Liver (tissue), 9 donors: ENCODE measurements around the gene ANKRD16. TPM values are rescaled to one million over a fixed set of nuclear protein-coding genes. Genes with fewer than 3 reads are reported as not detected.

Source experiments
- DNase-seq: peaks from one replicate; pipeline ENCODE4 v3.0.0-alpha.2; 2017; ENCODE audit warnings: low spot score
- H3K27ac ChIP-seq, 2 donors: one replicate each; pipeline ENCODE4 v1.7.0; 2013; ENCODE audit warnings: inconsistent platforms in 2 of 2, low read length in 2 of 2, control low read depth in 1 of 2, low read depth in 1 of 2, mild to moderate bottlenecking in 1 of 2
- H3K27me3 ChIP-seq, 4 donors: one replicate each; pipeline versions ENCODE4 v1.6.1 to v1.7.0; 2013; ENCODE audit warnings: low read length in 3 of 4, inconsistent platforms in 1 of 4, mild to moderate bottlenecking in 1 of 4, moderate library complexity in 1 of 4; ENCODE audit not compliant: control insufficient read depth in 4 of 4, insufficient read depth in 4 of 4
- H3K36me3 ChIP-seq, 4 donors: one replicate each; pipeline versions ENCODE4 v1.6.1 to v1.7.0; 2013; ENCODE audit warnings: low read length in 3 of 4, mild to moderate bottlenecking in 3 of 4, low read depth in 1 of 4, moderate library complexity in 1 of 4; ENCODE audit not compliant: control insufficient read depth in 4 of 4, insufficient read depth in 3 of 4
- H3K4me1 ChIP-seq, 4 donors: one replicate each; pipeline versions ENCODE4 v1.6.1 to v1.7.0; 2013; ENCODE audit warnings: low read length in 3 of 4, mild to moderate bottlenecking in 3 of 4, moderate library complexity in 1 of 4; ENCODE audit not compliant: control insufficient read depth in 4 of 4, insufficient read depth in 4 of 4
- H3K4me3 ChIP-seq, 3 donors: one replicate each; pipeline versions ENCODE4 v1.6.1 to v1.7.0; 2013; ENCODE audit warnings: low read length in 3 of 3, control low read depth in 1 of 3, low read depth in 1 of 3, mild to moderate bottlenecking in 1 of 3
- H3K9ac ChIP-seq, 2 donors: one replicate each; pipeline ENCODE4 v1.7.0; 2013; ENCODE audit warnings: low read length in 2 of 2, mild to moderate bottlenecking in 2 of 2, moderate library complexity in 2 of 2, control low read depth in 1 of 2, low read depth in 1 of 2
- H3K9me3 ChIP-seq, 4 donors: one replicate each; pipeline versions ENCODE4 v1.6.1 to v1.7.0; 2013; ENCODE audit warnings: low read length in 3 of 4; ENCODE audit not compliant: control insufficient read depth in 4 of 4
- FOXA2 ChIP-seq: IDR thresholded peaks from 2 replicates; pipeline ENCODE4 v1.6.1; 2016; ENCODE audit warnings: antibody characterized with exemption
- GABPA ChIP-seq, 2 donors: IDR thresholded peaks in 1 of 2; conservative IDR thresholded peaks in 1 of 2; 2 replicates each; pipeline ENCODE4 v1.6.1; 2016; ENCODE audit warnings: antibody characterized with exemption in 2 of 2, mild to moderate bottlenecking in 1 of 2, moderate library complexity in 1 of 2
- HNF4A ChIP-seq, 2 donors: conservative IDR thresholded peaks; 2 replicates each; pipeline ENCODE4 v1.6.1; 2016; ENCODE audit warnings: antibody characterized with exemption in 2 of 2, mild to moderate bottlenecking in 2 of 2
- HNF4G ChIP-seq: IDR thresholded peaks from 2 replicates; pipeline ENCODE4 v1.6.1; 2016; ENCODE audit warnings: antibody characterized with exemption
- JUND ChIP-seq, 2 donors: IDR thresholded peaks; 2 replicates each; pipeline ENCODE4 v1.6.1; 2016; ENCODE audit warnings: antibody characterized with exemption in 2 of 2
- NR2F2 ChIP-seq: IDR thresholded peaks from 2 replicates; pipeline ENCODE4 v1.6.1; 2016; ENCODE audit warnings: antibody characterized with exemption
- RAD21 ChIP-seq, 2 donors: IDR thresholded peaks; 2 replicates each; pipeline ENCODE4 v1.6.1; 2016; ENCODE audit warnings: antibody characterized with exemption in 2 of 2, mild to moderate bottlenecking in 2 of 2
- SP1 ChIP-seq: IDR thresholded peaks from 2 replicates; pipeline ENCODE4 v1.6.1; 2018; ENCODE audit warnings: antibody characterized with exemption, mild to moderate bottlenecking
- TAF1 ChIP-seq: conservative IDR thresholded peaks from 2 replicates; pipeline ENCODE4 v1.6.1; 2016; ENCODE audit warnings: antibody characterized with exemption, mild to moderate bottlenecking
- YY1 ChIP-seq: IDR thresholded peaks from 2 replicates; pipeline ENCODE4 v1.6.1; 2016; ENCODE audit warnings: antibody characterized with exemption, mild to moderate bottlenecking
- WGBS: extraction: QIAGEN DNeasy Blood & Tissue Kit; methylation state at CpG from one replicate; pipeline ENCODE4 v1.1.7; 2013; 5-methylcytosine and 5-hydroxymethylcytosine counted together
- polyA plus RNA-seq, 2 donors: library from polyadenylated mRNA; stranded (reverse) in 1 of 2; unstranded in 1 of 2; fragments of 200-250 nt in 1 of 2; fragments of >200 nt in 1 of 2; fragmentation: Nextera tagmentation in 1 of 2; extraction: Ambion mirVana in 1 of 2; gene quantifications; one replicate each; pipeline versions ENCODE4 v1.2.1 to v1.2.3, GENCODE V29; 2013 to 2015
- total RNA-seq, 2 donors: library from RNA; depleted of rRNA; stranded (reverse); fragments of >200 nt; gene quantifications; one replicate each; pipeline ENCODE4 v1.2.3, GENCODE V29; 2014
- TF ChIP-seq, protein P1 (sequence below): IDR thresholded peaks from 2 replicates; pipeline ENCODE4 v1.6.1; 2016; ENCODE audit warnings: antibody characterized with exemption
- TF ChIP-seq, protein P2 (sequence below): IDR thresholded peaks from 2 replicates; pipeline ENCODE4 v1.6.1; 2016; ENCODE audit warnings: antibody characterized with exemption
- TF ChIP-seq, protein P3 (sequence below): fragments of 150-350 bp; IDR thresholded peaks from 2 replicates; pipeline ENCODE4 v1.5.1; 2017; ENCODE audit warnings: improper control_type of control experiment, low read depth, low read length; ENCODE audit not compliant: missing input control
- TF ChIP-seq, protein P4 (sequence below): IDR thresholded peaks from 2 replicates; pipeline ENCODE4 v1.6.1; 2016; ENCODE audit warnings: antibody characterized with exemption
- donor health status: healthy.
- donor health status: healthy.
- donor health status: healthy.
- donor health status: healthy.
- donor health status: healthy.

The ANKRD16 gene
- total and polyA plus RNA-seq, 4 donors, result 1.1 to 3.6 (median 2.3) TPM

DNA sequence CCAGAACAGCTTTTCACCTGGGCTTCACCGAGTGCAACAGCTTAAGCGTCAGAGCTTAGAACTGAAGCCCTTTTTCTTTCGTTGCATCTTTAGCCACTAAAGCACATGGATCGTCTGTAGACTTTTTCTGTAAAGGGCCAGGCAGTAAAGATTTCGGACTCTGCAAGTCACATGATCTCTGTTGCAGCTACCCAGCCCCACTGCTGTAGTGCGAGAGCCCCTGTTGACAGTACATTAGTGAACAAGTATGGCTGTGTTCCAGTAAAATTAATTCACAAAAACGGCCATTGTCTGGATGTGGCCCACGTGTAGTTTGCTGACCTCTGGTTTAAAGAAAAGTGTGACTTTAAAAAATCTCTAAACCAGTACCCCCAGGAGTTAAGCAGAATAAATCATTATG lies 39.7 kb upstream of the ANKRD16 start:
- 75% methylated on average over 8 of the region's 8 CpGs for WGBS
- Histone ChIP-seq H3K4me1 (peaks cover 7 to 32% (median 18%) of the 10 kb centered on the region in 4 donors), H3K36me3 (peaks cover 4 to 37% (median 24%) of the 10 kb centered on the region in 4 donors), H3K9ac (no peak overlapping the region), H3K9me3 (no peaks in the 10 kb centered on the region), H3K4me3 (no peak overlapping the region), H3K27me3 (no peaks in the 10 kb centered on the region), H3K27ac (peak overlapping the region; percentile 75 to 84)
- TF ChIP-seq, protein P1, sequence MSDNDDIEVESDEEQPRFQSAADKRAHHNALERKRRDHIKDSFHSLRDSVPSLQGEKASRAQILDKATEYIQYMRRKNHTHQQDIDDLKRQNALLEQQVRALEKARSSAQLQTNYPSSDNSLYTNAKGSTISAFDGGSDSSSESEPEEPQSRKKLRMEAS, result no peak
- TF ChIP-seq GABPA (IDR thresholded peaks at IDR 0.05 in 1 of 2, conservative IDR thresholded peaks at IDR 0.05 in 1 of 2), result no peak
- TF ChIP-seq FOXA2, result no peak
- TF ChIP-seq, protein P2, sequence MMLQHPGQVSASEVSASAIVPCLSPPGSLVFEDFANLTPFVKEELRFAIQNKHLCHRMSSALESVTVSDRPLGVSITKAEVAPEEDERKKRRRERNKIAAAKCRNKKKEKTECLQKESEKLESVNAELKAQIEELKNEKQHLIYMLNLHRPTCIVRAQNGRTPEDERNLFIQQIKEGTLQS, result no peak
- TF ChIP-seq HNF4G, result no peak
- no peak for TF ChIP-seq SP1
- no peak for TF ChIP-seq HNF4A (conservative IDR thresholded peaks at IDR 0.05)
- TF ChIP-seq, protein P3, sequence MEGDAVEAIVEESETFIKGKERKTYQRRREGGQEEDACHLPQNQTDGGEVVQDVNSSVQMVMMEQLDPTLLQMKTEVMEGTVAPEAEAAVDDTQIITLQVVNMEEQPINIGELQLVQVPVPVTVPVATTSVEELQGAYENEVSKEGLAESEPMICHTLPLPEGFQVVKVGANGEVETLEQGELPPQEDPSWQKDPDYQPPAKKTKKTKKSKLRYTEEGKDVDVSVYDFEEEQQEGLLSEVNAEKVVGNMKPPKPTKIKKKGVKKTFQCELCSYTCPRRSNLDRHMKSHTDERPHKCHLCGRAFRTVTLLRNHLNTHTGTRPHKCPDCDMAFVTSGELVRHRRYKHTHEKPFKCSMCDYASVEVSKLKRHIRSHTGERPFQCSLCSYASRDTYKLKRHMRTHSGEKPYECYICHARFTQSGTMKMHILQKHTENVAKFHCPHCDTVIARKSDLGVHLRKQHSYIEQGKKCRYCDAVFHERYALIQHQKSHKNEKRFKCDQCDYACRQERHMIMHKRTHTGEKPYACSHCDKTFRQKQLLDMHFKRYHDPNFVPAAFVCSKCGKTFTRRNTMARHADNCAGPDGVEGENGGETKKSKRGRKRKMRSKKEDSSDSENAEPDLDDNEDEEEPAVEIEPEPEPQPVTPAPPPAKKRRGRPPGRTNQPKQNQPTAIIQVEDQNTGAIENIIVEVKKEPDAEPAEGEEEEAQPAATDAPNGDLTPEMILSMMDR, result no peak
- no peak for TF ChIP-seq RAD21 (IDR thresholded peaks at IDR 0.05)
- TF ChIP-seq TAF1, result no peak
- TF ChIP-seq JUND (IDR thresholded peaks at IDR 0.05), result no peak
- DNase-seq, result no peak

DNA sequence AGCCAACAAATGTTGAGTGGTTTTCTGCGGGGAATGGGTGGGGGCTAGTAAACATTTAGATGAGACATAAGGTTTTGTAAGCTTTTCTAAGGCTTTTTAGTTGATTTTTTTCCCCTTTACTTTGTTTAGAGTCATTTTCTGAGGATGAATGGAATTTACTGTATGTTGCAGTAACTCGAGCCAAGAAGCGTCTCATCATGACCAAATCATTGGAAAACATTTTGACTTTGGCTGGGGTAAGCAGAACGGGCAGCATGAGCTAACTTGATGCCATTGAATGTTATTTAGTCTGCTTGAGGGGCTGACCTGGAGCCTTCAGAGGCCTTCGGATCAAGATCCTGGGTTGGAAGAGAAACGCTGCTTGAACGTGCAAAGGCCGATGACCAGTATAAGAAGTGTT lies 37.6 kb upstream of the ANKRD16 start:
- no peak overlapping the region for H3K9ac ChIP-seq
- H3K36me3 ChIP-seq, result peaks cover 6 to 51% (median 41%) of the 10 kb centered on the region in 4 donors
- WGBS, result 91% methylated on average over 8 of the region's 8 CpGs
- H3K9me3 ChIP-seq, result no peaks in the 10 kb centered on the region
- H3K27ac ChIP-seq, result no peak overlapping the region
- TF ChIP-seq YY1, result no peak
- H3K27me3 ChIP-seq, result no peaks in the 10 kb centered on the region
- no peak for DNase-seq
- peaks cover 5 to 32% (median 15%) of the 10 kb centered on the region in 4 donors for H3K4me1 ChIP-seq
- H3K4me3 ChIP-seq, result no peak overlapping the region

DNA sequence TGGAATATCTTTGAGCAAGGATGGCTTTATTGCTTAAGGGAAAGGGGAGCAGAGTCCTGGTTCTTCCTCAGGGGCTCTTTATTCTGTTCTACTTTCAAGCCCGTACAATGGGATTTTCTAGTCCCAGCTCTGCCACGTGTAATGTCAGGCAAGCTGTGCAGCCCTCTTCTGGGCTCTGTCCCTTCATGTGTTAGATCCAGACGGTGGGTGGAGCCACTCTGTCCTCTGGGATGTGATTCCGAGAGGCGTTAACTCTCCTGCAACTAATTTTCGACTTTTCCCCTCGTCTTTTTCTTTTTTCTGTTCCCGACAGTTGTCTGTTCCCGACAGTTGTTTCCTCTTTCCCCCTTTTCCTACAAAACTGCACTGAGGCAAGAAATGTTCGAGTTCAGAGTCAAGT lies 35.2 kb upstream of the ANKRD16 start:
- H3K9ac ChIP-seq, result no peak overlapping the region

More for the DNA sequence above, 35.2 kb upstream of the ANKRD16 start:
- no peak for DNase-seq
- WGBS, result 86% methylated on average over 10 of the region's 10 CpGs
- TF ChIP-seq, protein P1, result no peak
- TF ChIP-seq, protein P3, result no peak
- TF ChIP-seq, protein P4, sequence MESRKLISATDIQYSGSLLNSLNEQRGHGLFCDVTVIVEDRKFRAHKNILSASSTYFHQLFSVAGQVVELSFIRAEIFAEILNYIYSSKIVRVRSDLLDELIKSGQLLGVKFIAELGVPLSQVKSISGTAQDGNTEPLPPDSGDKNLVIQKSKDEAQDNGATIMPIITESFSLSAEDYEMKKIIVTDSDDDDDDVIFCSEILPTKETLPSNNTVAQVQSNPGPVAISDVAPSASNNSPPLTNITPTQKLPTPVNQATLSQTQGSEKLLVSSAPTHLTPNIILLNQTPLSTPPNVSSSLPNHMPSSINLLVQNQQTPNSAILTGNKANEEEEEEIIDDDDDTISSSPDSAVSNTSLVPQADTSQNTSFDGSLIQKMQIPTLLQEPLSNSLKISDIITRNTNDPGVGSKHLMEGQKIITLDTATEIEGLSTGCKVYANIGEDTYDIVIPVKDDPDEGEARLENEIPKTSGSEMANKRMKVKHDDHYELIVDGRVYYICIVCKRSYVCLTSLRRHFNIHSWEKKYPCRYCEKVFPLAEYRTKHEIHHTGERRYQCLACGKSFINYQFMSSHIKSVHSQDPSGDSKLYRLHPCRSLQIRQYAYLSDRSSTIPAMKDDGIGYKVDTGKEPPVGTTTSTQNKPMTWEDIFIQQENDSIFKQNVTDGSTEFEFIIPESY, result no peak
- no peak for TF ChIP-seq TAF1
- no peak for TF ChIP-seq GABPA (IDR thresholded peaks at IDR 0.05 in 1 of 2, conservative IDR thresholded peaks at IDR 0.05 in 1 of 2)
- TF ChIP-seq, protein P2, result no peak
- TF ChIP-seq JUND (IDR thresholded peaks at IDR 0.05), result no peak
- no peak for TF ChIP-seq YY1
- no peak for TF ChIP-seq NR2F2
- Histone ChIP-seq H3K4me3 (no peak overlapping the region), H3K9me3 (no peaks in the 10 kb centered on the region), H3K4me1 (peaks cover 2 to 15% (median 10%) of the 10 kb centered on the region in 4 donors), H3K27me3 (no peaks in the 10 kb centered on the region), H3K36me3 (peaks cover 14 to 74% (median 61%) of the 10 kb centered on the region in 4 donors), H3K27ac (no peak overlapping the region)
